Measurements from ENCODE around the gene ATP6V1G1. TPM values are rescaled to one million over a fixed set of nuclear protein-coding genes. Genes with fewer than 3 reads are reported as not detected.
A peak's percentile ranks its signal among the peaks of the same experiment; 100 is the strongest.

The ATP6V1G1 gene
- total RNA-seq, 1 donor: 128 TPM

- no peak overlapping the region for H3K4me3 ChIP-seq (ENCODE audit: low read depth, low read length)
- peak; percentile 96 for DNase-seq (ENCODE audit: low read depth)
- no peak for TF ChIP-seq CTCF (IDR thresholded peaks at IDR 0.05; ENCODE audit: insufficient read depth, low read length)
Measured at GRCh38 chr9:114621975-114622609, 34.5 kb downstream of the ATP6V1G1 start.

GRCh38 chr9:114624677-114625076, 37.1 kb downstream of the ATP6V1G1 start:
- H3K4me3 ChIP-seq (ENCODE audit: low read depth, low read length): no peak overlapping the region
- no peak for TF ChIP-seq CTCF (IDR thresholded peaks at IDR 0.05; ENCODE audit: insufficient read depth, low read length)
- no peak for DNase-seq (ENCODE audit: low read depth)

DNA sequence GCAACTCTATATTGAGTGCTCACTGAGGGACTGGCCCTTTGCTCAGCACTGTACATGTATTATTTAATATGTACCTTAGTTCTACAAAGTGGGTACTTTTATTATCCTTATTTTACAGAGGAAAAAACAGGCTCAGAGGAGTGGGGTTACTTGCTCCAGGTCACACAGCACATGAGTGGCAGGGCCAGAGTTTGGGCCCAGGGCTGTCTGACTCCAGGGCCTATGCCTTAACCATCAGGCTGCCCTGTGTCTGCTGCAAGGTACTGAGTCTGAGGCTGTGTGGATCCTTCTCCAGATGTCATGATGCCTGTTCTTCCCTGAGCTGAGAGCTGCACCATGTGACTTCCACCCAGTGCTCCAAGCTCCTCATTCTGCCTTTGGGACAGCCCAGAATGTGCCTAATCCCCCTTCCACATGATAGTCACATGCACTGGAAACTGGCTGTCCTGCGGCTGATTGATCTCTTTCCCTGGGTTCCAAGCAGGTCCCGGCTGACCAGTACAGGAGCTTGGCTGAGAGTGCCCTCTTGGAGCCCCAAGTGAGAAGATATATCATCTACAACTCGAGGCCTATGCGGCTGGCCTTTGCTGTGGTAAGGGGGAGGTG, 38.9 kb downstream of the ATP6V1G1 start:
- H3K4me3 ChIP-seq (ENCODE audit: low read depth, low read length): no peak overlapping the region
- no peak for DNase-seq (ENCODE audit: low read depth)
- TF ChIP-seq CTCF (IDR thresholded peaks at IDR 0.05; ENCODE audit: insufficient read depth, low read length): no peak

DNA sequence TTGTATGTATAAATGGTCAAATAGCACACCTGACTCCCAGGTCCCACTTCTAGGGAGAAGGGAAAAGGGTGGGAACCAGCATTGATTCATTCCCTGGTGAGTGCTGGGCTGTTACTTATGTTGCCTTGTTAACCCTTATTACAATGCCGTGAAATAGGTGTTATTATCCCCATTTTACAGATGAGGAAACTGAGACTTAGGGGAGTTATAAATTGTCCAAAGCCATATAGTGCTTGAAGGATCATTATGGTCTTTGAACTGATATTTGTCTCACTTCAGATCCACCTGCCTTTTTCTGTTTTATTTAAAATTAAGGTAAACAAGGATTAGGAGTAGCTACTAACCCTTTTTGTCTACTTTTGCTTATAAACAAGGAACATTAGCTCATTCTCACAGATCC, 40.0 kb downstream of the ATP6V1G1 start:
- no peak overlapping the region for H3K4me3 ChIP-seq (ENCODE audit: low read depth, low read length)
- DNase-seq (ENCODE audit: low read depth): no peak
- TF ChIP-seq CTCF (IDR thresholded peaks at IDR 0.05; ENCODE audit: insufficient read depth, low read length): no peak

DNA sequence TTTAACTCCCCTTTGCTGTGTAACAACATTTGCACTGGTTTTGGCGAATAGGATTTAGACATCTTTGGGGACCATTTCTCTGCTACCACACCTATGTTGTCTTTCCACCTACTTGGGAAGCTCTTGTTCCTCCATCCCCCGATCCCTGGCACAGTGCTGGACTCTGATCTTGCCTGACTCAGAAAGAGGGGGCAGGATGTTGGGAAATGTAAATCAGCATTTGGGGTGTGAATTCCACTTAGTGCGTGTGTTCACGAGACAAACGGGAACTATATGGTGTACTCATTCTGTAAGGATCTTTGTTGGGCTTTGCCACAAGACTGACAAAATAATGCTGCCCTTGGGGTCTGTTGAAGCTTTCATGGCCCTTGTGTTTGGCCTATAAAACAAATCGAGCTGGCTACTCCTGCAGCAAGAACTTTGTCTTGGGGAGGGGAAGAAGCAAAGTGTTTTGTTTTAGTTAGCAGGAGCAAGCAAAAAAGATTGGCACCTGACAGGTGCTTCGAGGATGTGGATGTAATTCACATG, 42.1 kb downstream of the ATP6V1G1 start:
- no peak for DNase-seq (ENCODE audit: low read depth)

GRCh38 chr9:114631166-114631565, 43.6 kb downstream of the ATP6V1G1 start:
- no peak for TF ChIP-seq CTCF (IDR thresholded peaks at IDR 0.05; ENCODE audit: insufficient read depth, low read length)

More for the DNA sequence above, 42.1 kb downstream of the ATP6V1G1 start:
- TF ChIP-seq CTCF (IDR thresholded peaks at IDR 0.05; ENCODE audit: insufficient read depth, low read length): no peak
- H3K4me3 ChIP-seq (ENCODE audit: low read depth, low read length): no peak overlapping the region

More at GRCh38 chr9:114631166-114631565, 43.6 kb downstream of the ATP6V1G1 start:
- no peak for DNase-seq (ENCODE audit: low read depth)
- no peak overlapping the region for H3K4me3 ChIP-seq (ENCODE audit: low read depth, low read length)

Measured in fibroblast of the aortic adventitia (primary cell).